ENCODE measurements around the gene PFKFB2. TPM values are rescaled to one million over a fixed set of nuclear protein-coding genes. Genes with fewer than 3 reads are reported as not detected.
A peak's percentile ranks its signal among the peaks of the same experiment; 100 is the strongest.
"Not testable (repeated sequence)": the region's sequence is repeated elsewhere in the genome, so short reads cannot be mapped to it uniquely, and the experiment has no call there.

Gene PFKFB2
- total RNA-seq, 1 donor from 2014 or later: 49.9 TPM

- DNase-seq (no peak), ATAC-seq (no peak)
- no peak for TF ChIP-seq CTCF (IDR thresholded peaks at IDR 0.05)
- Histone ChIP-seq H3K4me3 (no peak overlapping the region), H3K27ac (no peak overlapping the region), H3K27me3 (peaks cover 5% of the 10 kb centered on the region), H3K36me3 (no peaks in the 10 kb centered on the region), H3K9me3 (no peaks in the 10 kb centered on the region), H3K4me1 (peaks cover 6% of the 10 kb centered on the region)
- intact Hi-C loops (cut with DNase I): no loop called here
These were observed 16.2 kb upstream of the PFKFB2 start for GRCh38 chr1:207036865-207037264.

- TF ChIP-seq CTCF (IDR thresholded peaks at IDR 0.05): no peak
- intact Hi-C loops (cut with DNase I): no loop called here
- Histone ChIP-seq H3K4me3 (no peak overlapping the region), H3K27ac (no peak overlapping the region), H3K27me3 (peaks cover 5% of the 10 kb centered on the region), H3K4me1 (peaks cover 6% of the 10 kb centered on the region), H3K9me3 (no peaks in the 10 kb centered on the region), H3K36me3 (no peaks in the 10 kb centered on the region)
- ATAC-seq (peak; percentile 49), DNase-seq (no peak)
These were observed 13.5 kb upstream of the PFKFB2 start for GRCh38 chr1:207039380-207040180.

GRCh38 chr1:207040181-207040533 lies 12.9 kb upstream of the PFKFB2 start:
- Histone ChIP-seq H3K4me1 (peaks cover 8% of the 10 kb centered on the region), H3K9me3 (no peaks in the 10 kb centered on the region), H3K36me3 (no peaks in the 10 kb centered on the region), H3K27ac (no peak overlapping the region), H3K27me3 (peaks cover 5% of the 10 kb centered on the region), H3K4me3 (no peak overlapping the region)
- DNase-seq: no peak
- no peak for TF ChIP-seq CTCF (IDR thresholded peaks at IDR 0.05)
- intact Hi-C loops (cut with DNase I): no loop called here
- no peak for ATAC-seq

GRCh38 chr1:207041397-207041796 lies 11.7 kb upstream of the PFKFB2 start:
- intact Hi-C loops (cut with DNase I); H3K4me3 ChIP-seq; ATAC-seq; DNase-seq; H3K27me3 ChIP-seq; H3K36me3 ChIP-seq; H3K9me3 ChIP-seq; H3K27ac ChIP-seq: not testable (repeated sequence)
- H3K4me1 ChIP-seq: peaks cover 21% of the 10 kb centered on the region

- intact Hi-C loops (cut with DNase I): no loop called here
- no peak for TF ChIP-seq CTCF (IDR thresholded peaks at IDR 0.05)
- no peak for ATAC-seq
- no peaks in the 10 kb centered on the region for H3K9me3 ChIP-seq
- no peak overlapping the region for H3K27ac ChIP-seq
- no peaks in the 10 kb centered on the region for H3K27me3 ChIP-seq
- DNase-seq: no peak
- H3K4me1 ChIP-seq: peaks cover 41% of the 10 kb centered on the region
- H3K36me3 ChIP-seq: peaks cover 29% of the 10 kb centered on the region
- H3K4me3 ChIP-seq: no peak overlapping the region
These were observed 7.6 kb upstream of the PFKFB2 start for GRCh38 chr1:207045453-207045852.

- no peak for TF ChIP-seq CTCF (IDR thresholded peaks at IDR 0.05)
- no peak for ATAC-seq
- H3K36me3 ChIP-seq: peaks cover 29% of the 10 kb centered on the region
- H3K4me3 ChIP-seq: no peak overlapping the region
- no peak for DNase-seq
- H3K4me1 ChIP-seq: peaks cover 46% of the 10 kb centered on the region
- H3K27ac ChIP-seq: no peak overlapping the region
- intact Hi-C loops (cut with DNase I): no loop called here
- no peaks in the 10 kb centered on the region for H3K9me3 ChIP-seq
- no peaks in the 10 kb centered on the region for H3K27me3 ChIP-seq
These were observed 5.6 kb upstream of the PFKFB2 start for GRCh38 chr1:207047505-207047904.

Measured in upper lobe of right lung (tissue), 1 donor.